ENCODE data around the gene RDX.
A peak's percentile ranks its signal among the peaks of the same experiment; 100 is the strongest.

Gene RDX

GRCh38 chr11:110179064-110179463 is 117.3 kb downstream of the RDX start:
- TF ChIP-seq CEBPB (IDR thresholded peaks at IDR 0.05) (no peak), TEAD4 (IDR thresholded peaks at IDR 0.05) (no peak), CREB1 (IDR thresholded peaks at IDR 0.05; ENCODE audit: low read depth) (no peak), NFIC (IDR thresholded peaks at IDR 0.05) (no peak), FOXM1 (IDR thresholded peaks at IDR 0.05; ENCODE audit: borderline replicate concordance, low read depth) (no peak)

- no peak for TF ChIP-seq TEAD4 (IDR thresholded peaks at IDR 0.05)
- TF ChIP-seq NFIC (IDR thresholded peaks at IDR 0.05) = no peak
- TF ChIP-seq YY1 (IDR thresholded peaks at IDR 0.05; ENCODE audit: low read depth) = no peak
- TF ChIP-seq EP300 (IDR thresholded peaks at IDR 0.05; ENCODE audit: borderline replicate concordance) = no peak
Observed at GRCh38 chr11:110177086-110177456, 119.3 kb downstream of the RDX start.

- TF ChIP-seq USF1 (IDR thresholded peaks at IDR 0.05) (no peak), EP300 (IDR thresholded peaks at IDR 0.05; ENCODE audit: borderline replicate concordance) (no peak), MAX (IDR thresholded peaks at IDR 0.05) (no peak), TAF1 (IDR thresholded peaks at IDR 0.05; ENCODE audit: low read depth) (no peak), RAD21 (IDR thresholded peaks at IDR 0.05; ENCODE audit: low read depth) (no peak), CEBPB (IDR thresholded peaks at IDR 0.05) (no peak), TEAD4 (IDR thresholded peaks at IDR 0.05) (no peak), YY1 (IDR thresholded peaks at IDR 0.05; ENCODE audit: low read depth) (no peak), REST (IDR thresholded peaks at IDR 0.05; ENCODE audit: low read depth) (no peak), TCF12 (IDR thresholded peaks at IDR 0.05; ENCODE audit: low read depth) (no peak), EGR1 (IDR thresholded peaks at IDR 0.05) (no peak), NFIC (IDR thresholded peaks at IDR 0.05) (no peak)
Observed at GRCh38 chr11:110176366-110177085, 119.9 kb downstream of the RDX start.

GRCh38 chr11:110174645-110175310 is 121.6 kb downstream of the RDX start:
- TF ChIP-seq YY1 (IDR thresholded peaks at IDR 0.05; ENCODE audit: low read depth) (no peak), EP300 (IDR thresholded peaks at IDR 0.05; ENCODE audit: borderline replicate concordance) (no peak), CEBPB (IDR thresholded peaks at IDR 0.05) (no peak), RAD21 (IDR thresholded peaks at IDR 0.05; ENCODE audit: low read depth) (no peak), TCF12 (IDR thresholded peaks at IDR 0.05; ENCODE audit: low read depth) (no peak), MAX (IDR thresholded peaks at IDR 0.05) (no peak), ZBTB7A (IDR thresholded peaks at IDR 0.05; ENCODE audit: low read depth) (no peak), USF1 (IDR thresholded peaks at IDR 0.05) (no peak), EGR1 (IDR thresholded peaks at IDR 0.05) (no peak), TEAD4 (IDR thresholded peaks at IDR 0.05) (no peak), FOXM1 (IDR thresholded peaks at IDR 0.05; ENCODE audit: borderline replicate concordance, low read depth) (no peak), CREB1 (IDR thresholded peaks at IDR 0.05; ENCODE audit: low read depth) (no peak), REST (IDR thresholded peaks at IDR 0.05; ENCODE audit: low read depth) (no peak), TAF1 (IDR thresholded peaks at IDR 0.05; ENCODE audit: low read depth) (no peak), NFIC (IDR thresholded peaks at IDR 0.05) (no peak)

- no peak for TF ChIP-seq FOXM1 (IDR thresholded peaks at IDR 0.05; ENCODE audit: borderline replicate concordance, low read depth)
- peak; percentile 51 for TF ChIP-seq RAD21 (IDR thresholded peaks at IDR 0.05; ENCODE audit: low read depth)
Observed at GRCh38 chr11:110173811-110174644, 122.4 kb downstream of the RDX start.
